Upper lobe of right lung (tissue), 1 donor: ENCODE results near the gene FAM174B. TPM values are rescaled to one million over a fixed set of nuclear protein-coding genes. Genes with fewer than 3 reads are reported as not detected.

ENCODE experiments used
- ATAC-seq: fragments of 200-7000 bp; cut with Tn5 transposase; one replicate; pipeline ENCODE4 v1.9.1; 2020; ENCODE audit warnings: mild to moderate bottlenecking, moderate library complexity
- DNase-seq: peaks from one replicate; pipeline ENCODE4 v3.0.0-alpha.2; 2020
- H3K27ac ChIP-seq: fragments of 200-600 bp; one replicate; pipeline ENCODE4 v1.8.0; 2022
- H3K27me3 ChIP-seq: fragments of 200-600 bp; one replicate; pipeline ENCODE4 v1.8.0; 2022; ENCODE audit warnings: mild to moderate bottlenecking
- H3K36me3 ChIP-seq: fragments of 200-600 bp; one replicate; pipeline ENCODE4 v1.8.0; 2022
- H3K4me1 ChIP-seq: fragments of 200-600 bp; one replicate; pipeline ENCODE4 v1.8.0; 2022
- H3K4me3 ChIP-seq: fragments of 200-600 bp; one replicate; pipeline ENCODE4 v1.8.0; 2022; ENCODE audit warnings: mild to moderate bottlenecking
- H3K9me3 ChIP-seq: fragments of 200-600 bp; one replicate; pipeline ENCODE4 v1.8.0; 2022
- CTCF ChIP-seq: fragments of 200-600 bp; IDR thresholded peaks from one replicate; pipeline ENCODE4 v1.8.0; 2022; ENCODE audit warnings: antibody characterized with exemption
- intact Hi-C: fragments of 100-400 bp; cut with DNase I; formaldehyde crosslinking; loops from one replicate; pipeline ENCODE4 v1.11.0; 2022
- total RNA-seq: library from RNA; stranded (reverse); fragmentation: NEBNext Ultra II Directional; extraction: Animal tissue kit (Norgen Biotek cat#: 25700); gene quantifications from one replicate; pipeline ENCODE4 v1.2.1, GENCODE V29; 2021
- donor health status: DM: no; HTN: yes; CAD: no; lungs with severe emphysema.

The FAM174B gene
- total RNA-seq, 1 donor from 2014 or later, result 62.9 TPM

GRCh38 chr15:92629975-92630626, 25.5 kb downstream of the FAM174B start:
- H3K36me3 ChIP-seq, result peaks cover 12% of the 10 kb centered on the region
- ATAC-seq (no peak), DNase-seq (peak; percentile 31)
- H3K9me3 ChIP-seq, result no peaks in the 10 kb centered on the region
- H3K4me1 ChIP-seq, result no peaks in the 10 kb centered on the region
- H3K4me3 ChIP-seq, result no peak overlapping the region
- TF ChIP-seq CTCF, result no peak
- no peak overlapping the region for H3K27ac ChIP-seq
- intact Hi-C loops, result no loop called here
- H3K27me3 ChIP-seq, result no peaks in the 10 kb centered on the region

GRCh38 chr15:92629276-92629974, 26.1 kb downstream of the FAM174B start:
- Histone ChIP-seq H3K4me1 (peaks cover under 1% of the 10 kb centered on the region), H3K36me3 (peaks cover 12% of the 10 kb centered on the region), H3K27me3 (no peaks in the 10 kb centered on the region), H3K4me3 (no peak overlapping the region), H3K27ac (no peak overlapping the region), H3K9me3 (no peaks in the 10 kb centered on the region)
- no peak for TF ChIP-seq CTCF
- intact Hi-C loops, result no loop called here
- no peak for ATAC-seq
- DNase-seq, result peak; percentile 27

- Histone ChIP-seq H3K9me3 (no peaks in the 10 kb centered on the region), H3K27me3 (no peaks in the 10 kb centered on the region), H3K27ac (no peak overlapping the region), H3K4me1 (peaks cover 8% of the 10 kb centered on the region), H3K36me3 (peaks cover 12% of the 10 kb centered on the region), H3K4me3 (no peak overlapping the region)
- TF ChIP-seq CTCF, result no peak
- intact Hi-C loops, result no loop called here
- ATAC-seq (no peak), DNase-seq (no peak)
Measured at GRCh38 chr15:92627014-92627413, 28.6 kb downstream of the FAM174B start.

GRCh38 chr15:92625251-92625980, 30.2 kb downstream of the FAM174B start:
- Histone ChIP-seq H3K4me3 (no peak overlapping the region), H3K27ac (no peak overlapping the region), H3K27me3 (no peaks in the 10 kb centered on the region), H3K4me1 (peaks cover 8% of the 10 kb centered on the region), H3K9me3 (no peaks in the 10 kb centered on the region), H3K36me3 (peaks cover 12% of the 10 kb centered on the region)
- TF ChIP-seq CTCF, result no peak
- DNase-seq (no peak), ATAC-seq (no peak)
- intact Hi-C loops, result no loop called here

- peaks cover 8% of the 10 kb centered on the region for H3K4me1 ChIP-seq
- H3K27me3 ChIP-seq, result no peaks in the 10 kb centered on the region
- H3K9me3 ChIP-seq, result no peaks in the 10 kb centered on the region
- TF ChIP-seq CTCF, result no peak
- ATAC-seq, result peak; percentile 62
- no peak overlapping the region for H3K4me3 ChIP-seq
- peaks cover 5% of the 10 kb centered on the region for H3K36me3 ChIP-seq
- no peak for DNase-seq
- no peak overlapping the region for H3K27ac ChIP-seq
- intact Hi-C loops, result no loop called here
Measured at GRCh38 chr15:92624401-92624991, 31.1 kb downstream of the FAM174B start.
